GM21526 (cell line): Measurements from ENCODE around the gene DCAF8.

Experiments used
- ATAC-seq: cut with Tn5 transposase; IDR thresholded peaks from one replicate; pipeline ENCODE4 v1.9.1; 2021; ENCODE audit warnings: moderate library complexity; ENCODE audit not compliant: unreplicated experiment, low FRiP score

The DCAF8 gene

DNA sequence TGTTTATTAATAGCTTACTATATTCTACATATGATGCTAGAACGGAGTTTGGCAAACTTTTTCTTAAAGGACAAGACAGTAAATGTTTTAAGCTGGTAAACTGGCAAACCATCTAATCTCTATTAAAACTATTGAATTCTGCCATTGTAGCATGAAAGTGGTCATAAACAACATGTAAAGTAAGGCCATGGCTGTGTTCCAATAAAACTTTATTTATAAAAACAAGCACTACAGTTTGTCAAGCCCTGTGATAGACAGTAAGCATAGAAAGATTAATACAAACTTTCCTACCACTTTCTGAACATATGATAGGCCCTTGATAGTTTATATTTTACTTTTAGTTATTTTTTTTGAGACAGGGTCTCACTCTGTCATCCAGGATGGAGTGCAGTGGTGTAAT lies 34.8 kb downstream of the DCAF8 start:
- no peak for ATAC-seq

DNA sequence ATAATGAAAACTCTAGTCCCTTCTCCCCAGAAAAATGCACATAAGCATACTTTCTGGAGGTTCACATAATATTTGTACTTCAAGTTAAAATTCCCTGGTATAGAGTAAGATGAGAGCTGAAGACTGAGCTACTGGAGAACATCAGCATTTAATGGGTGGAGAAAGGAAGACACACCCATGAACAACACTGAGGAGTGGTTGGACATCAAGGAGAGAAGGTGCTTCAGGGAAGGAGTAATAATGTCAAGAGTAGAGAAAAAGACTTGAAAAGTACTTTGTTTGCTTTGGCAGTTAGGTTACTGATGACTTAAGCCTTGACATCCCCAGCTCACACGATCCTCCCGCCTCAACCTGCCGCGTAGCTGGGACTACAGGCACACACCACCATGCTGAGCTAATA lies 35.3 kb downstream of the DCAF8 start:
- no peak for ATAC-seq

DNA sequence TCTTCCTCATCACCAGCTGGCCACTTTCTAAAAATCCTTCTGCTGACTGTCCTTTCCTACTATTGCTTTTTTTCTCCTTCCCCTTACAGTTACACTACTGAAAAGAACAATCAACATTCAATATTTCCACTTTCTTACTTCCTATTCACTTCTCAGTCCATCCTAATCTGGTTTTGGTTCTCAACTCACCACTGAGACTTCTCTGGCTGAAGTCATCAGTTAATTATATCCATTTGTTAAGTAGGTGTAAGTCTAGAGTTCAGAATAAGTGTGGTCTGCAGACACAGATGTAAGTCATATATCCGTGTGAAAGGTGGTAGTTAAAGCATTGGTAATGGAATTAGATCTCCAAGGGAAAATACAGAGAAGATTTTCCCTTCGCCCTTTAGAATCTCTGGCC lies 35.7 kb downstream of the DCAF8 start:
- ATAC-seq: no peak

DNA sequence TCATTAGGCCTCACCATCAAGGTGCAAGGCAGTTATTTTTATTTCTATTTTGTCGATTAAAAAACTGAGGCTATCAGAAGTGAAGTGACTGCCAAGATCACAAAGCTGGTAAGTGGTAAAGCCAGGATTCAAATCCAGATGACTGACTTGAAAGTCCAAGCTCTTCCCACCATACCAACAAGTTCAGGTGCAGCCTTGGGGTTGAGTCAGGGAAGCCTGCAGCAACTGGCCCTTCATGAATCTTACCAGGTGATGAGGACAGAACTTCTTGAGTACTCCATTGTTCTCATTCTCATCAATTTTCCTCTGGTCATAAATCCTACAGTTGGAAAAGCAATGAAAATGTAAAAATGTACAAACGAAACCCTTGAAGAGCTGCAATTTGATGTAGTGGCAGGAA lies 37.0 kb downstream of the DCAF8 start:
- no peak for ATAC-seq

DNA sequence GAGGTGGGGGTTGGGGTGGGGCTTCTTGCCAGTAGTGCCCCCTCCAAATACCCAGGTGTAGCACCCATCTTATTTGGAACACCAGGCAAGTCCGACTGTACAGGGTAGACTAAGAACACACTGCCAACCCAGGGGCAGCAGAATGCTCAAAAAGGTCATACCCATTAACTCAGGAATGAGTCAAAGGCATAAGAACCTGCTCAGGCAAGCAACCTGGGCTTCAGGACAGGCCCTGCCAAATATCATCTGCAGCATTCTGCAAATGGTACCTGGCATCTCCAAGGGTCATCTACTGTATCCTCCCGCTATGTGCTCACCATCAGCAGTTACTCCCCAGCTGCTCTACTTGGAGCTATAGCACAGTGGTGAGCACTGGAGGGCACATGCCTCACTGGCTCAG lies 37.7 kb downstream of the DCAF8 start:
- no peak for ATAC-seq

DNA sequence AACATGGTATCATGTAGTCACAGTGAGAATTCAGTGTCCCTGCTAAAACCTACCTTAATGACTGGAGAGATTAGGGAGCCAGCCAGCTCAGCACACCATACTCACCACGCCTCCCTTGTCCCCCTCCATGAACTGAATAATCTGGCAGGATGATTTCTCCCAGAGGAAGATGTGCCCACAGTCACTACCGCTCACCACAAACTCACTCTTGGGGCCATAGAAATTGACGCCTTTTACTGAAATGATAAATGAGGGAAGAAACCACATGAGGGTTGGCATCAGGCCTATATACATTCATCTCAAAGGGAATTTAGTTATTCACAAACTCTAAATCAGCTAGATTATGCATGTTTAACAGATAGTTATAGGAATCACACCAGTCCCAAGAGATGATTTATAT lies 39.8 kb downstream of the DCAF8 start:
- no peak for ATAC-seq

DNA sequence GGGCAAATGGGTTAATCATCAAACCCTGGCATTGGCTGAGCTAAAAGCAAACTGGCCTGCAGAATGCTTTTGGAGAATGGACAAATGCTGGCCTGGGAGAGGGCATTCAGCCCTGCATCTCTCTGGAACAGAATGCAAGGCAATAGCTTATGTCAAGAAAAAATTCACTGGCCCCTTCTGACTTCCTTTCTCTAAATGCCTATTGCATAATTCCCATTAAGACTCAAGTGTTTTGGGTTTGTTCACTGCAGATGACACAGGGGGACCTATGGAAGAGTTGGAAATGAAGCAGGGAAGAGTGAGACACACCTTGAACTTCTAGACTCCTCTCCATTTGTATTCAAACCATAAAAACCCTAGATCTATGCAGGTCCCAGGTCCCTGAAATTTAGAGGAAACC lies 41.3 kb downstream of the DCAF8 start:
- no peak for ATAC-seq

DNA sequence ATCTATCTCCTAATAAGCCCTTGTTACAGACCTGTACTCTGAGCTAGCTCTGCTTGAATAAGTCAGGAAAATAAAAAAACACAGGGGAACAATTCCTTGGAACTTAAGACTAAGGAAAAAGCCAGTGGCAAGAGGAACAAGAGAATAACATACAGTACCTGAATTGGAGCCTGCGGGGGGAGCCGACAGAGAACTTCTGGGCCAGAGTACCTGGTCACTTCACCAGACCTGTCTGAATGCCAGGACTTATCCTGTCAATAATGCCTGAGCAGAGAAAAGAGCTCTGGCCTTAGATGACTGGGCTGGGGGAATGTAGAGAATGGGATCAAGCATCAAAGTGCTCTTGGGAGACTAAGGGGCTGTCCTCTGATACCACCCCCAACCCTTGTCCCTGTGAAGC lies 42.0 kb downstream of the DCAF8 start:
- no peak for ATAC-seq

DNA sequence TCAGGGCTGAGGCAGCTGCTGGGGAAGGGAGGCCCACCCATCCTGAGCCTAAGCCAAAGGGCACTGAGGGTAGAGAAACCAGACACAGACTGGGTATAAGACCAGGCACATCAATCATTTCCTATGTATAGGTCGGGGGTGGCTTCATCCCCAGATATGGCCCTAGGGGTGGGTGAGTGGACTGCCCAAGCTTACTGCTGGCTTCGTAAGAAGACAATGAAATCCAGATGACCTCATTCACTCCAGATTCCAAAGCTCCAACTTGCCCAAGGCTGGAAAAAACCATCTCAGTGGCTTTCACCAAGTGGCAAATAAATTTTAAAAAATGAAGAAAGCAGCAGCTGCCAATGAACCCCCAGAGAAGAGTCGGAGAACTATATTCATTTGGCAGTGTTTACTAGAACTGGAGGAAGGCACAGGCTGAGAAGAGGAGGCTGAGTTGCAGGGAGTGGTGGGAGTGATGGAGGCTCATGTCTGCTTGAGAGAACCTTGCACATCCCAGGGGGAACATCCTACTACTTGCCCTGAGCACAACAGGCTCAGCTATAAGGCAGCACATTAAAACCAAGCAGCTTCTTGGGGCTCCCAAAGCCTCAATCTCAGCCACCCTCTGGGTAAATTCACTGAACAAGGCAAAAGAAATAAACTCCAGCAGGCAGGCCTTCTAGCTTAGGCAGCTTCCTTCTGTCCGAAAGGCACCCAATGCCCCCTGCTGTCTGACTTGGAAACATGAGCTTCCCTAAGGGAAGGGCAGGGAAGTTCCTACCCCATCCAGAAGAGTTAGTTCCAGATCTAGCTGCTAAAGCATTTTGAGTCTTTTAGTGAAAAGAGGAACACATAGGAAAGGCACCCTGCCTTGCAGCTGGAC lies 43.1 kb downstream of the DCAF8 start:
- no peak for ATAC-seq

DNA sequence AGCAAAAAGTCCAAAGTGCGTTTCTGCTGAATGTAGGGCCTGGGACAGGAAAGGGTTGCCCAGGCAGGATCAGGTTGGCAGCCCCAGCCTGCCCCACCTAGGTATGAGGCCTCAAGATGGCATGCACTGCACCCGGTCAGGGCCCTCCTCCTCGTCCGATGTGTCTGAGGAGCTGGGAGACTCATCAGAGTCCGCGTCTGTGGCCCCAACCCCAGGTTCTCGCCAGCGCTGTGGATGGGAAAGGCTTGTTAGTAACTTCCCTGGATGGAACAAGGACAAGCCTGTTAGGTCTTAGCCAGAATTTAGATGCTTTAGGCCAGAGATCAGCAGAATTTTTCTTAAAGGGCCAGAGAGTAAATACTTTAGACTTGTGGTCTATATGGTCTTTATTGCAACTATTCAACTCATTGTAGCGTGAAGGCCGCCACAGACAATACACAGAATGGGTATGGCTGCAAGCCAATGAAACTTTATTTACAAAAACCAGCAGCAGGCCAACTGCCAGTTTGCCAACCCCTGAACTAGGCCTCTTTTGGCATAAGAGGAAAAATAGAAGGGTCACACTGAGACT lies 44.8 kb downstream of the DCAF8 start:
- ATAC-seq: no peak

DNA sequence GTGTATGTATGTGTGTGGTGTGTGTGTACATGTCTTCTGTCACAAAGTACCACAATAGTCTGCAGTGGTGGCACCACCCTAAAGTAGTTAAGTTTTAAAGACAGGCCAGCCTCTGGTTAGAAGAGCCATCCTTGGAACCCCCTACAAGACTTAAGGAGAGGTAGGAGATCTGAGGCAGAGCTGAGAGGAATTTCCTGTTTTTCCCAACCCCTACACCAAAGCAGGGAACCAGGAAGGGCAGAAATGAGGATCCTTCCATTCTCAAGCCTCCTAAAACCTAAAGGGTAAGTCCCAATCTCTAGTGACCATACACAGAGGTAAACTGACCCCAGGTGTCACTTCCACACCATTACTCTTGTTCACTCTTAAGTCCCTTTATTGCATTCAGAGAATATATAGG lies 46.0 kb downstream of the DCAF8 start:
- ATAC-seq: no peak

DNA sequence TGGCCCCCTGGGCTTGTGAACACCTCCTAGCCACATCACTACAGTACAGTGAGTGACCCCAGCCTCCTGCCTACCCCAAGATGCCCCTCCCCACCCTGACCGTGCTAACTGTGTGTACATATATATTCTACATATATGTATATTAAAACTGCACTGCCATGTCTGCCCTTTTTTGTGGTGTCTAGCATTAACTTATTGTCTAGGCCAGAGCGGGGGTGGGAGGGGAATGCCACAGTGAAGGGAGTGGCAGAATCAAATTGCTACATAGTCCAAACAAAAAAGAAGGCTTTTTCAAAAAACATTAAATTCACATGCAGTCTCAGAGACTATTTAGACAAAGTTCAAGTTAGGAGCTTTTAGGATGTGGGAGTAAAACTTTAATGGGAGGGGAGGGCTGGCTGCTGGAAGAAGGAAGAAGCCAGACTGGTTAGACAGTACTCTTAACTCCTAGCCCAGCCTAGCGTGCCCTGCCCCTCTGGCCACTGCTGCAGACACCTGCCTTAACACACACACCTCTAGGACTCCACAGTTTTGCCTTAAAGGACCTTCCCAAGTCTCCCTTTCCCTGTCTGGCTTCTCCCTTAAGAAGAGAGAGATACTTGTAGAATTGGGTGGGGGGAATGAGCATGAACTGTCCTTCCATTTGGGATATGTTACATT lies 47.7 kb downstream of the DCAF8 start:
- ATAC-seq: no peak

DNA sequence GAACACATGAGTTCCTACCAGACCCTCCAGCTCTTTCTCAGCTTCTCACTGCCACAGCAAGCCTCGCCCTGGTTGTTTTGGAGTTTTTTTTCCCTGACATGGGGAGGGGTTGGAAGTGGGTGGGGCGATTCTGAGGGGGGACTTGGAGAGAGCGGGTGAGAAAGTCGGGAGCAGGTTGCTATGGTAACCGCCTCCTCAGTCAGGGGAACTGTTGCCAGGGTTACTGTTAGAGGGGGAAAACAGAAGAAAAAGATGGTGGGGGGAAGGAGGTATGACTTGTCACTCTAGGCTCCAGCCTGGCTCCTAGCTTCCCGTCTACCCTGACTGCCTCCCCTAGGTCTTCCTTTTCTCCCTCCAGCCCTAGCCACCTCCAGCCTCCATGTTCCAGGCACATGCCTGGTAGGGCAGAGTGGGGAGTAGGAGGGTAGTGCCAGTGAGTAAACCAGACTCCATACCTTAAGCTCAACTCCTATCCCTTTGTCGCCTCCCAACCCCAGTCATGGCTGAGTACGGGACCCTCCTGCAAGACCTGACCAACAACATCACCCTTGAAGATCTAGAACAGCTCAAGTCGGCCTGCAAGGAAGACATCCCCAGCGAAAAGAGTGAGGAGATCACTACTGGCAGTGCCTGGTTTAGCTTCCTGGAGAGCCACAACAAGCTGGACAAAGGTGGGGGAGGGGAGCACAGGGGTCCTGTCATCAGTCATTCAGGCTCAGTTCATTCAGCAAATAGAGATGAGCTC lies 51.1 kb downstream of the DCAF8 start:
- ATAC-seq: no peak

DNA sequence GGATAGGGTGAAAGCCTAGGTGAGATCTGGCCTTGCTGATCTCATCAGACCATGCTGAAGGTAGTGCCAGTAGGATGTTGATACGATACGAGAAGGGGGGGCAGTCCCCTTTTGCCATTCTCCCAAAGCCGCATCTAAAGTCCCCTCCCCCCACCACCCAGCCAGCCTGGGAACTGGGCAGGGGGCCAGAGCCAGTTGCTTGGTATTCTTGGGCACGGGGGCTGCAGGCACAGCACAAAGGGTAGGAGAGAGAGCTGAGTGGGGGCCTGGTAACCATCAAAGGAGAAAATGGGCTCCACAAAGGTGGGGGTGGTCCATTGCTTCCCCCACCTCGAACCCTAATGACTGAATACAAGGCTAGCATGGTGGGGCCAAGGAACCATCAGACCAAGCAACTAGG lies 51.8 kb downstream of the DCAF8 start:
- ATAC-seq: no peak

DNA sequence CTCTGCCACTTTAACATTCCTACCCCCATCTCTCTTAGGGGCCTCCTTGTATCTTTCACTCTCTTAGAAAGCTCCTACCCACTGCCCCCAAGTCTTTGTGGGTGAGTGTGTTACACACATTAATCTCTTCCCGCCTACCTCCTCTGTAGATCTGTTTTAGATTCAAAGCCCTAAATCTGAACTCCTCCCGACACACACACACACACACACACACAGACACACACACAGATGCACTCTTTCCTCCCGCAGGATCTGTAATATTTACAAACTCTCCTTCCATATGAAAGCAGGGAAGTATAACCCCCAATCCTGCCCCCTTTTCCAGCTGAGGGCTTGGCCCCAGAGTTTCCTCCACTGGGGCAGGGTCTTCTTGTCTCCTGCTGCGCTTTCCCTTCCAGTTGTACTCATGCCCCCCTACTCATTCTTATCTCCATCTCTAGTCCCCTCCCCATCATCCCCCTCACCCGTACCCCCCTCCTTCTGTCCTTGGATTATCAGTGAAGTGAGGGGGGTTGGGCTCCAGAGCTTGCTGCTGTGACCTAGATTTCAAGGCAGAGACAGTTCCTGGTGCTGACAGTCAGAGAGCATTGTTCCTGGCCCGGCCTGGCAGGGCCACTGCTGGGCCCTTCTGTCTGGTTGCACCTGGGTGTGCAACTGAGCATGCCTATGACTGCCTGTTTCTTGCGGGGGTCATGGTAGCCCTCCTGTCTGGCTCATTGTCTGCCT lies 52.9 kb downstream of the DCAF8 start:
- ATAC-seq: no peak

DNA sequence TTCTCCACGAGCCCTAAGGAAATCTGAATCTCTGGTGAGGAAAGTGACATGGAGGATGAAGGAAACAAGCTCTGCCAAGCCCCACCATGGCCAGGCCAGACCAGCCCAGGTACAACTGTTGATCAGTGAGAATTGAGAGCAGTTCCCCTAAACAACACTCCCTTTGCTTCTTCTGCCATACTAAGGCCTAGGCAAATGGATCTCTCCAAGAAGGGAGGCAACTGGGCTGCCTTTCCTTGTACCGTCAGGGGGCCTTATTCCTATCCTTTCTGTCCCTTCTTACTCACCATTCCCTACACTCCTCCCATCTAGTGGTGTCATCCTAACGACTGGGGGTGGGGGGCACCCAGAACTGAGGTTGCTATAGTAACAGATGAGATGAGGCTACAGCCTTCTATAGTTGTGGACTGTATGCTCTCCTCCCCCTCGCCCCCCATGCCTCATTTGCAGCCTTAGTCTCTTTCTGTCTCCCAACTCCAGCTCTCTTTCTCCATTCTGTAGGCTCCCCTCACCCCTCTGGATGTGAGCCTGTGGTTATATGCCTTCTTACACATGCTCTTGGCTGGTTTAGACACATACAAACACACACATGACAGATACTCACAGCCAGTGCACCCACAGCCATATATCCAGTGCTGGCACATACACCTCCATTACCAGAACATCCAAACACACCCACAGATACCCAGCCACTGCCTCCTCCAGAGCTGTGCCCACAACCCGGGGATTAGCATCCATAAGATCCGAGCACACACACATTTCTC lies 53.6 kb downstream of the DCAF8 start:
- no peak for ATAC-seq

DNA sequence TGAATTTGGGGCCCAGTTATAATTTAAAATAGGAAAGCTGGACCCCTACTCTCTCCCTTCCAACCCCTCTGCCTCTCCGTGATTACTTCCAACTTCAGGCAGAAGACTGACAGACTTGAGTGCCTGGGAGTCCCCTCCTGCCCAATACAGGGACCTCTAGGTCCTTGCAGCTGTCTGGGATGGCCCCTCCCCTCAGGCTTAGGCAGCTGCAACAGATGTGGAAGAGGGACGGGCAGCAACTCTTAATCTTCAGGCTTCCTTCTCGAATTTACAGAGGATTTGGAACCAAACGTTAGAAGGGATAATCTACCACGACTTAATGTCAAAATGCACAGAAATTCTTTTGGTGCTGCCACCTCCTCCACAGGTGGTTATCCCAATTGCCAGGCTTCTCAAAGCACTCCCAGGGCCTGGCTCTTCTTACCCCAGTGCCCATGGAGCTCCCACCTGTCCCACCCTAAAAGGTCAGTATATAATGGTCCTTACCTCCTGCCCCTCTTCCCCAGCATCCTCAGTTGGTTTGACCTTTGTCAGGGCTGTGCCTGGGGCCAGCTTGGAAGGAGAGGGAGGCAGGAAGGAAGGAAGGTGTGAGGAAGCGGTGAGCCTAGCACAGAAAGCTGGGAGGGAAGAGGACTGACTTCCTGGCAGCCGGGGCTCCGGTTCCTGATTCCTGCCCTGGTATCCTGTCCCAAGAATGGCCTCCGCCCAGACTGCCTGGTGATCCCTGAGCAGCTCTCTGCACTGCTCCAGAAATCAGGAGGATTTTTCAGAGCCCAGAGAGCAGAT lies 54.4 kb downstream of the DCAF8 start:
- ATAC-seq: no peak

DNA sequence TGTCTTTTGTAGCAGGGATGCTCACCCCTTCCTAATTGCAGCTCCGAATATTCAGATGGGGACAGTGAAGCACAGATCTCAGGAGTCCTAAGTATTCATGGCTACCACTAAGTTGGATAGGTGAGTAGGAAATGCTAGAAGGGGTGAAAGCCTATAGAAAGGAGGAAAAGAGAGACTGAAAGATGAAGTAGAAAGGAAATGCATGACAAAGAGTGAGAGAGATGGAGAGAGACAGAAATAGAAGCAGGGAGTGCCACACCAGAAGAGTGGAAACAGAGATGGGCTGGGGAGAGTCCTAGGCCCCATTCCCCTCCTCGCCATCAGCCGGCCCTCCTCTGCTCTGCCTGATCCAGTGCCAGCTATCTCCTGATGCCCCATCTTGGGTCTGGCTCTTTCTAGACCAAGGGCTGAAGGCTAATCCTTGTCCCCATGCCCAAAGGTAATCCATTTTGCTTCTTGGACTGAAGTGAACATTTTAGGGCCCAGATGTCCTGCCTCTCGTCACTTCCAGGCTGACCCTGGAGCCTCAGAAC lies 55.2 kb downstream of the DCAF8 start:
- ATAC-seq: no peak
